Progenitor cell of endocrine pancreas (in vitro differentiated cells): Measurements from ENCODE around the gene HELQ. TPM values are rescaled to one million over a fixed set of nuclear protein-coding genes. Genes with fewer than 3 reads are reported as not detected.

Experiments
- DNase-seq: peaks from one replicate; pipeline ENCODE4 v3.0.0; 2021; ENCODE audit warnings: low spot score; ENCODE audit not compliant: unreplicated experiment
- H3K27ac Mint-ChIP-seq: 2 replicates; pipeline ENCODE4 v1.8.0; 2021; ENCODE audit warnings: mild to moderate bottlenecking, moderate library complexity, mixed read lengths
- H3K27me3 Mint-ChIP-seq: 2 replicates; pipeline ENCODE4 v1.8.0; 2021; ENCODE audit warnings: mixed read lengths
- H3K36me3 Mint-ChIP-seq: 2 replicates; pipeline ENCODE4 v1.8.0; 2022; ENCODE audit warnings: mixed read lengths; ENCODE audit not compliant: insufficient read depth
- H3K4me1 Mint-ChIP-seq: 2 replicates; pipeline ENCODE4 v1.8.0; 2021; ENCODE audit warnings: low read depth, mixed read lengths
- H3K4me3 Mint-ChIP-seq: 2 replicates; pipeline ENCODE4 v1.8.0; 2021; ENCODE audit warnings: low read depth, mild to moderate bottlenecking, moderate library complexity, mixed read lengths
- H3K9me3 Mint-ChIP-seq: 2 replicates; pipeline ENCODE4 v1.8.0; 2021; ENCODE audit warnings: low read depth, mixed read lengths
- CTCF ChIP-seq: fragments of 200-600 bp; sonication (generic); IDR thresholded peaks from one replicate; pipeline ENCODE4 v1.5.0; 2021; ENCODE audit warnings: antibody characterized with exemption, mild to moderate bottlenecking; ENCODE audit not compliant: unreplicated experiment
- total RNA-seq: library from RNA; stranded (reverse); gene quantifications from 2 replicates; pipeline ENCODE4 v1.2.1, GENCODE V29; 2021

HELQ gene
- total RNA-seq, 1 donor from 2014 or later, result 18.9 TPM

DNA sequence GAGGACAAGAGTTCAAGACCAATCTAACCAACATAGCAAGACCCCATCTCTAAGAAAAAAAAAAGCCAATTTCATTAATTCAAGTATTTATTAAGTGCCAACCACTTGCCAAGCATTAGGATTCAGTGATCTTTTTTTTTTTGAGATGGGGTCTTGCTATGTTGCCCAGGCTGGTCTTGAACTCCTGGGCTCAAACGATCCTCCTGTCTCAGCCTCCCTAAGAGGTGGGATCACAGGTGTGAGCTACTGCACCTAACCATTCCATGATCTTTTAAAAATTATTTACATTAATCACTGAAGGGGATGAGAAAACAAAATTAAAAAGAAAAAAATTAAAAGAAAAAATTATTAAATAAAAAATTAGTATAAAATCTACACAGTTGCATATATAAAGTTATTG lies 24.4 kb downstream of the HELQ start:
- H3K4me3 Mint-ChIP-seq, result no peak overlapping the region
- H3K27ac Mint-ChIP-seq, result no peak overlapping the region
- H3K4me1 Mint-ChIP-seq, result no peaks in the 10 kb centered on the region
- no peak for TF ChIP-seq CTCF
- no peaks in the 10 kb centered on the region for H3K9me3 Mint-ChIP-seq
- DNase-seq, result no peak
- no peaks in the 10 kb centered on the region for H3K27me3 Mint-ChIP-seq
- H3K36me3 Mint-ChIP-seq, result peaks cover 7% of the 10 kb centered on the region

DNA sequence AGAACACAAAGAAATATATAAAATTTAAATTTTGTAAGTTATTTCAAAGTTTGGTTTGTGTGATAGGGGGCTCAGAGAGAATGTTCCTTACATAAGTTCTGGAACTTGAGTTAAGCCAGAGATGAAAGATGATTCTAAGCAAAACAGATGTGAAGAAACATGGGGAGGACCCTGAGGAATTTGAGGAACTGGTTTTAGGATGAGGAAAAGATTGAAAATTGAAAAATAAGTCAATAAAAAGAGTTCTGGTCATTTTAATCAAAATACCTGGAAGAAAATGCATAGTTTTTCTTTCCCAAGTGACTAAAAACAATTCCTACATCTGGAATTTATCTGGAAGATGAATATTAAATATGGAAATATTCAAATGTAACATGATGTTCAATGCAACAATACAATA lies 37.4 kb downstream of the HELQ start:
- H3K27me3 Mint-ChIP-seq, result no peaks in the 10 kb centered on the region
- H3K36me3 Mint-ChIP-seq, result peaks cover 11% of the 10 kb centered on the region
- no peak overlapping the region for H3K4me3 Mint-ChIP-seq
- TF ChIP-seq CTCF, result no peak
- DNase-seq, result no peak
- H3K27ac Mint-ChIP-seq, result no peak overlapping the region
- peaks cover 20% of the 10 kb centered on the region for H3K4me1 Mint-ChIP-seq
- H3K9me3 Mint-ChIP-seq, result no peaks in the 10 kb centered on the region

GRCh38 chr4:83417566-83417965 lies 38.1 kb downstream of the HELQ start:
- Mint-ChIP-seq H3K36me3 (peaks cover 11% of the 10 kb centered on the region), H3K9me3 (no peaks in the 10 kb centered on the region), H3K27ac (peak overlapping the region; percentile 47), H3K27me3 (no peaks in the 10 kb centered on the region), H3K4me3 (no peak overlapping the region), H3K4me1 (peaks cover 20% of the 10 kb centered on the region)
- TF ChIP-seq CTCF, result no peak
- DNase-seq, result no peak

DNA sequence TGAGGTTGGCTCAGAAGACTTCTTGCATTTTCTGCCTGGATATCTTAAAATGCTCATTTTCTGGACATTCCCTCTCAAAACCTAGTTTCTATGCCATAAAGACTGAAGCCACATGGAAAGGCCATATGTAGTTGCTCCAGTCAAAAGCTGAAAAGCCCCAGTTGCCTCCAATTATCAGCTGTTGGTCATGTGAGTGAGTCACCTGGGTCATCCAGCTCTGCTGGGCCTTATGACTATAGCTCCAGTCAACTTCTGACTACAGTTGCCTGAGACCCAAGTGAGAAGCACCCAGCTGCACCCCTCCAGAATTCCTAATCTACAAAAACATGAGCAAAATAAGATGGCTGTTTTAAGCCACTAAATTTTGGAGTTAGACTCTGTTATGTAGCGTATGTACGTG lies 41.9 kb downstream of the HELQ start:
- no peak overlapping the region for H3K4me3 Mint-ChIP-seq
- DNase-seq, result no peak
- no peaks in the 10 kb centered on the region for H3K27me3 Mint-ChIP-seq
- H3K9me3 Mint-ChIP-seq, result no peaks in the 10 kb centered on the region
- no peak overlapping the region for H3K27ac Mint-ChIP-seq
- TF ChIP-seq CTCF, result no peak
- H3K4me1 Mint-ChIP-seq, result peaks cover 21% of the 10 kb centered on the region
- peaks cover 9% of the 10 kb centered on the region for H3K36me3 Mint-ChIP-seq

DNA sequence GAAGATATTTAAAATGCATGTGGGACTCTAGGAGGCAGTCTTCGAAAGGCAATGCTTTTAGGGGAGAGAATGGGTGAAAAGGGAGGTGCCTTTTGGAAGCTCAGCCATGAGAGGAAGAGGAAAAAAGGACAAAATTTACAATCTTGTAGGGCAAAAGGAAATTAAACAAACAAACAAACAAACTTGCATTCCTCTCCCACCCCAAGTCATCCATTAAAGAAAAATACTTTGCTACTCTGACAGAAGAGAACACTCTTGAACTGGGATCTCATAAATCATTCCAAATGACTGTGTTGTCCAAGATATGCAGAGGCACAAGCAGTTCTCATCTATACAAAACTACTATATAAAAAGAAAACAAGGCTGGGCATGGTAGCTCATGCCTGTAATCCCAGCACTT lies 46.7 kb downstream of the HELQ start:
- DNase-seq, result no peak
- H3K27me3 Mint-ChIP-seq, result no peaks in the 10 kb centered on the region
- TF ChIP-seq CTCF, result no peak
- H3K27ac Mint-ChIP-seq, result no peak overlapping the region
- H3K4me1 Mint-ChIP-seq, result peaks cover 3% of the 10 kb centered on the region
- H3K36me3 Mint-ChIP-seq, result peaks cover 2% of the 10 kb centered on the region
- H3K4me3 Mint-ChIP-seq, result no peak overlapping the region
- no peaks in the 10 kb centered on the region for H3K9me3 Mint-ChIP-seq
